ENCODE results near the gene KIF13A. TPM values are rescaled to one million over a fixed set of nuclear protein-coding genes. Genes with fewer than 3 reads are reported as not detected.
"Not testable (repeated sequence)": the region's sequence is repeated elsewhere in the genome, so short reads cannot be mapped to it uniquely, and the experiment has no call there.

The KIF13A gene
- total and polyA plus RNA-seq, 10 donors, result 3.7 to 32.0 (median 19.9) TPM

DNA sequence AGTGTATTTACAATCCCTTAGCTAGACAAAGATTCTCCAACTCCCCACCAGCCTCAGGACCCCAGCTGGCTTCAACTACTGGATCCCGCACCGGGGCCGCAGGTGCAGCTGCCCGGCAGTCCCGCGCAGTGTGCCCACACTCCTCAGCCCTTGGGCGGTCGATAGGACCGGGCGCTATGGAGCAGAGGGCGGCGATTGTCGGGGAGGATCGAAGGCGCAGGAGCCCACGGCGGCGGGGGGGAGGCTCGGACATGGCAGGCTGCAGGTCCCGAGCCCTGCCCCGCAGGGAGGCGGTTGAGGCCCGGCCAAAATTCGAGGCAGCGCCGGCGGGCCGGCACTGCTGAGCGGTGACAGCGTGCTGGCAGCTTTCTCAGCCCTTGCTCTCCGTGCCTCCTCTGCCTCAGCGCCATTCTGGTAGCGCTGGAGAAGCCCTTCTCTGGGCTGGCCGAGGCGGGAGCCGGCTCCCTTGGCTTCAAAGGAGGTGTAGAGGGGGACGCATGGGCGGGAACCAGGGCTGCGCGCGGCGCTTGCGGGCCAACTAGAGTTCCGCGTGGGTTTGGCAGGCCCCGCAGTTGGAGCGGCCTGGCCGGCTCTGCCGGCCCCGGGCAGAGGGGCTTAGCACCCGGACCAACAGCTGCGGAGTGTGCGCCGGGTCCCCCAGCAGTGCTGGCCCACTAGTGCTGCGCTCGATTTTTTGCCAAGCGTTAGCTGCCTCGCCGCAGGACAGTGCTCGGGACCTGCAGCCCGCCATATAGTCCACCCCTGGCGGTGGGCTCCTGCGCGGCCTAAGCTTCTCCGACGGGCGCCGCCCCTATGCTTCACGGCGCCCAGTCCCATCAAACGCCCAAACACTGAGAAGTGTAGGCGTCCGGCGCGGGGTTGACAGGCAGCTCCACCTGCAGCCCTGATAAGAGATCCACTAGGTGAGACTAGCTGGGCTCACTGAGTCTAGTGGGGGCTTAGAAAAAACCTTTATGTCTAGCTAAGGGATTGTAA, 32.4 kb upstream of the KIF13A start:
- DNase-seq, result no peak
- TF ChIP-seq POLR2A (IDR thresholded peaks at IDR 0.05) (no peak), POLR2AphosphoS5 (IDR thresholded peaks at IDR 0.05) (no peak)
- TF ChIP-seq, protein P1, sequence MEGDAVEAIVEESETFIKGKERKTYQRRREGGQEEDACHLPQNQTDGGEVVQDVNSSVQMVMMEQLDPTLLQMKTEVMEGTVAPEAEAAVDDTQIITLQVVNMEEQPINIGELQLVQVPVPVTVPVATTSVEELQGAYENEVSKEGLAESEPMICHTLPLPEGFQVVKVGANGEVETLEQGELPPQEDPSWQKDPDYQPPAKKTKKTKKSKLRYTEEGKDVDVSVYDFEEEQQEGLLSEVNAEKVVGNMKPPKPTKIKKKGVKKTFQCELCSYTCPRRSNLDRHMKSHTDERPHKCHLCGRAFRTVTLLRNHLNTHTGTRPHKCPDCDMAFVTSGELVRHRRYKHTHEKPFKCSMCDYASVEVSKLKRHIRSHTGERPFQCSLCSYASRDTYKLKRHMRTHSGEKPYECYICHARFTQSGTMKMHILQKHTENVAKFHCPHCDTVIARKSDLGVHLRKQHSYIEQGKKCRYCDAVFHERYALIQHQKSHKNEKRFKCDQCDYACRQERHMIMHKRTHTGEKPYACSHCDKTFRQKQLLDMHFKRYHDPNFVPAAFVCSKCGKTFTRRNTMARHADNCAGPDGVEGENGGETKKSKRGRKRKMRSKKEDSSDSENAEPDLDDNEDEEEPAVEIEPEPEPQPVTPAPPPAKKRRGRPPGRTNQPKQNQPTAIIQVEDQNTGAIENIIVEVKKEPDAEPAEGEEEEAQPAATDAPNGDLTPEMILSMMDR (IDR thresholded peaks at IDR 0.05 in 8 of 11, conservative IDR thresholded peaks at IDR 0.05 in 3 of 11), result no peak
- H3K4me1 ChIP-seq, result no peaks in the 10 kb centered on the region
- peaks cover 0 to 11% (median 3%) of the 10 kb centered on the region in 8 donors for H3K9me3 ChIP-seq
- 65 to 93% (median 82%) methylated on average over 46 to 75 of the region's 75 CpGs for WGBS, 5 donors
- H3K27ac ChIP-seq, result no peak overlapping the region
- peaks cover 0 to 11% (median 0%) of the 10 kb centered on the region in 7 donors for H3K27me3 ChIP-seq (replicated peaks in 1 of 7)
- H3K36me3 ChIP-seq, result no peaks in the 10 kb centered on the region
- intact Hi-C loops (cut with DNase I; ENCODE audit: low total_unique reads), result no loop called here
- no peak overlapping the region for H3K4me3 ChIP-seq

DNA sequence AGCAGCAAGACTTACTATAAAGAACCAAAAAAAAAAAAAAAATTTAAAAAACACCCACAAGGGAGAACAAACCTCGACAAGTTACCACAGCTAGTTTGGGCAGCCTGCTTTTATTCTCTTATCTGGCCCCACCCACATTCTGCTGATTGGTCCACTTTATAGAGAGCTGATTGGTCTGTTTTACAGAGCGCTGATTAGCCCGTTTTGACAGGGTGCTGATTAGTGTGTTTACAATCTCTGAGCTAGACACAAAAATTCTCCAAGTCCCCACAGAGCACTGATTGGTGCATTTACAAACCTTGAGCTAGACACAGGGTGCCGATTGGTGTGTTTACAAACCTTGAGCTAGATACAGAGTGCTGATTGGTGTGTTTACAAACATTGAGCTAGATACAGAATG, 31.7 kb upstream of the KIF13A start:
- Histone ChIP-seq H3K27me3 (replicated peaks in 1 of 7) (peaks cover 0 to 11% (median 0%) of the 10 kb centered on the region in 7 donors), H3K9me3 (peaks cover 0 to 11% (median 3%) of the 10 kb centered on the region in 8 donors)
- DNase-seq; H3K4me3 ChIP-seq; H3K27ac ChIP-seq; H3K4me1 ChIP-seq; H3K36me3 ChIP-seq; intact Hi-C loops (cut with DNase I; ENCODE audit: low total_unique reads): not testable (repeated sequence)
- 68 to 93% (median 83%) methylated on average over 4 of the region's 4 CpGs for WGBS, 5 donors

- no peaks in the 10 kb centered on the region for H3K36me3 ChIP-seq
- no peak for DNase-seq
- peaks cover 0 to 11% (median 3%) of the 10 kb centered on the region in 8 donors for H3K9me3 ChIP-seq
- intact Hi-C loops (cut with DNase I; ENCODE audit: low total_unique reads), result no loop called here
- WGBS, 5 donors, result 60 to 87% (median 80%) methylated on average over 5 of the region's 5 CpGs
- H3K27me3 ChIP-seq (replicated peaks in 1 of 7), result peaks cover 0 to 11% (median 0%) of the 10 kb centered on the region in 7 donors
- H3K4me3 ChIP-seq, result no peak overlapping the region
- TF ChIP-seq, protein P1 (IDR thresholded peaks at IDR 0.05 in 8 of 11, conservative IDR thresholded peaks at IDR 0.05 in 3 of 11), result no peak
- TF ChIP-seq POLR2AphosphoS5 (IDR thresholded peaks at IDR 0.05), result no peak
- TF ChIP-seq POLR2A (IDR thresholded peaks at IDR 0.05), result no peak
- H3K27ac ChIP-seq, result no peak overlapping the region
- no peaks in the 10 kb centered on the region for H3K4me1 ChIP-seq
Observed at GRCh38 chr6:18016698-18017097, 29.3 kb upstream of the KIF13A start.

DNA sequence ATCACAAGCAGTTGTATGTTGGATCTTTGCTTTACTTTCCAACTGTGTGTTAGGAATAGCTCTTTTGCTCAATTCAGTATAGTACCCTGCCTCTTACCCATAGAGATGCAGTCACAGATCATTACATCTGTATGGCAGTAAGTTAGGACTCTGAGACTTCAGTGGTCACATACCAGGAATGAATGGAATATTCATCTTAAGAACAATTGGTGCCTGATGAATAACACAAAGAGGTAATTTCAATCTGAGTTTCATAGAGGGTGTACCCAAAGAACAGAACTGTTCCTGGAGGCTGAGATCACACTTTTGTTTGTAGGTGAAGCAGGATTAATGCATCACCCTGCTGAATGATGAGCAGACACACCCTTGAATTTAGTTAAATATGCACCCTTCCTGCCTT, 28.7 kb upstream of the KIF13A start:
- Histone ChIP-seq H3K4me1 (no peaks in the 10 kb centered on the region), H3K36me3 (no peaks in the 10 kb centered on the region), H3K4me3 (no peak overlapping the region), H3K27me3 (replicated peaks in 1 of 7) (peaks cover 0 to 11% (median 0%) of the 10 kb centered on the region in 7 donors), H3K9me3 (peaks cover 0 to 11% (median 3%) of the 10 kb centered on the region in 8 donors), H3K27ac (no peak overlapping the region)
- DNase-seq, result no peak
- TF ChIP-seq, protein P1 (IDR thresholded peaks at IDR 0.05 in 8 of 11, conservative IDR thresholded peaks at IDR 0.05 in 3 of 11), result no peak
- no peak for TF ChIP-seq POLR2AphosphoS5 (IDR thresholded peaks at IDR 0.05)
- no peak for TF ChIP-seq POLR2A (IDR thresholded peaks at IDR 0.05)
- intact Hi-C loops (cut with DNase I; ENCODE audit: low total_unique reads), result no loop called here

All from spleen (tissue), 11 donors.